Mesenchymal stem cell (in vitro differentiated cells and primary cell): Measurements from ENCODE around the gene AMIGO3.

Source experiments
- DNase-seq: peaks from one replicate; pipeline ENCODE4 v3.0.0-alpha.2; 2013
- H2AFZ ChIP-seq: one replicate; pipeline ENCODE4 v1.6.1; 2013; ENCODE audit warnings: low read depth, mild to moderate bottlenecking, control low read depth, inconsistent platforms, low read length, moderate library complexity
- H2AK5ac ChIP-seq: 2 replicates; pipeline ENCODE4 v1.6.1; 2013; ENCODE audit warnings: low read length, moderate library complexity, mild to moderate bottlenecking, inconsistent platforms; ENCODE audit not compliant: severe bottlenecking
- H2BK120ac ChIP-seq: one replicate; pipeline ENCODE4 v1.6.1; 2013; ENCODE audit warnings: low read depth, mild to moderate bottlenecking, inconsistent platforms, low read length, moderate library complexity
- H2BK12ac ChIP-seq, 2 experiments: one replicate each; pipeline ENCODE4 v1.6.1; 2013; ENCODE audit warnings: inconsistent platforms in 2 of 2, low read length in 2 of 2, mild to moderate bottlenecking in 2 of 2, moderate library complexity in 2 of 2, control low read depth in 1 of 2
- H2BK15ac ChIP-seq: one replicate; pipeline ENCODE4 v1.6.1; 2013; ENCODE audit warnings: mild to moderate bottlenecking, low read depth, inconsistent platforms; ENCODE audit not compliant: poor library complexity, severe bottlenecking
- H2BK5ac ChIP-seq: 2 replicates; pipeline ENCODE4 v1.6.1; 2013; ENCODE audit warnings: low read depth, mild to moderate bottlenecking, low read length, control low read depth, inconsistent platforms; ENCODE audit not compliant: poor library complexity, severe bottlenecking
- H3K14ac ChIP-seq, 2 experiments: one replicate each; pipeline ENCODE4 v1.6.1; 2013; ENCODE audit warnings: inconsistent platforms in 2 of 2, low read length in 2 of 2, control low read depth in 1 of 2, mild to moderate bottlenecking in 1 of 2, moderate library complexity in 1 of 2
- H3K18ac ChIP-seq, 2 experiments: one replicate each; pipeline ENCODE4 v1.6.1; 2013; ENCODE audit warnings: inconsistent platforms in 2 of 2, low read length in 2 of 2, control low read depth in 1 of 2, low read depth in 1 of 2, mild to moderate bottlenecking in 1 of 2
- H3K23ac ChIP-seq, 2 experiments: one replicate each; pipeline ENCODE4 v1.6.1; 2013; ENCODE audit warnings: inconsistent platforms in 2 of 2, low read length in 2 of 2, mild to moderate bottlenecking in 2 of 2, moderate library complexity in 2 of 2, control low read depth in 1 of 2
- H3K27ac ChIP-seq: 2 replicates; pipeline ENCODE4 v1.5.1; 2013; ENCODE audit warnings: mild to moderate bottlenecking, moderate library complexity, low read length, control low read depth, inconsistent platforms; ENCODE audit not compliant: poor library complexity, severe bottlenecking
- H3K27me3 ChIP-seq, 2 experiments: 2 replicates each; pipeline versions ENCODE4 v1.6.1 to v1.7.0; 2013; ENCODE audit warnings: low read length in 2 of 2, mild to moderate bottlenecking in 2 of 2, moderate library complexity in 2 of 2, control low read depth in 1 of 2, inconsistent platforms in 1 of 2; ENCODE audit not compliant: control insufficient read depth in 1 of 2, insufficient read depth in 1 of 2
- H3K36me3 ChIP-seq, 2 experiments: 2 replicates each; pipeline versions ENCODE4 v1.6.1 to v1.7.0; 2013; ENCODE audit warnings: low read length in 2 of 2, control low read depth in 1 of 2, inconsistent platforms in 1 of 2, low read depth in 1 of 2, mild to moderate bottlenecking in 1 of 2; ENCODE audit not compliant: insufficient read depth in 2 of 2, control insufficient read depth in 1 of 2
- H3K4ac ChIP-seq, 2 experiments: one replicate each; pipeline ENCODE4 v1.6.1; 2013; ENCODE audit warnings: inconsistent platforms in 2 of 2, low read length in 2 of 2, mild to moderate bottlenecking in 2 of 2, moderate library complexity in 2 of 2, control low read depth in 1 of 2, low read depth in 1 of 2
- H3K4me1 ChIP-seq: 2 replicates; pipeline ENCODE4 v1.6.1; 2013; ENCODE audit warnings: low read depth, low read length, control low read depth; ENCODE audit not compliant: control insufficient read depth, insufficient read depth
- H3K4me2 ChIP-seq: 2 replicates; pipeline ENCODE4 v1.6.1; 2013; ENCODE audit warnings: low read length, mild to moderate bottlenecking, inconsistent platforms; ENCODE audit not compliant: poor library complexity, severe bottlenecking
- H3K4me3 ChIP-seq, 2 experiments: 2 replicates each; pipeline versions ENCODE4 v1.5.1 to v1.7.0; 2013; ENCODE audit warnings: low read length in 2 of 2, mild to moderate bottlenecking in 2 of 2, control low read depth in 1 of 2, low read depth in 1 of 2; ENCODE audit not compliant: insufficient read depth in 1 of 2
- H3K79me1 ChIP-seq: replicated peaks from 2 replicates; pipeline ENCODE4 v1.6.1; 2013; ENCODE audit warnings: mild to moderate bottlenecking, control low read depth, low read length, inconsistent platforms; ENCODE audit not compliant: poor library complexity, severe bottlenecking
- H3K9ac ChIP-seq: 2 replicates; pipeline ENCODE4 v1.7.0; 2013; ENCODE audit warnings: mild to moderate bottlenecking, low read length, moderate library complexity
- H3K9me3 ChIP-seq: 2 replicates; pipeline ENCODE4 v1.7.0; 2013; ENCODE audit warnings: mild to moderate bottlenecking, low read length; ENCODE audit not compliant: control insufficient read depth
- H4K8ac ChIP-seq: one replicate; pipeline ENCODE4 v1.6.1; 2013; ENCODE audit warnings: inconsistent platforms, mild to moderate bottlenecking, low read length, moderate library complexity
- H4K91ac ChIP-seq: one replicate; pipeline ENCODE4 v1.6.1; 2013; ENCODE audit warnings: mild to moderate bottlenecking, low read length, inconsistent platforms
- whole genome bisulfite sequencing: methylation state at CpG from one replicate; pipeline ENCODE4 v1.1.7; 2013; ENCODE audit warnings: mixed read lengths; 5-methylcytosine and 5-hydroxymethylcytosine counted together

AMIGO3 gene

GRCh38 chr3:49732597-49732996 lies 13.1 kb upstream of the AMIGO3 start:
- H3K27me3 ChIP-seq = no peaks in the 10 kb centered on the region
- H3K4me1 ChIP-seq = no peaks in the 10 kb centered on the region
- no peak overlapping the region for H2BK12ac ChIP-seq
- H3K18ac ChIP-seq = no peak overlapping the region
- no peak overlapping the region for H3K4me2 ChIP-seq
- H3K4ac ChIP-seq = no peak overlapping the region
- no peak for DNase-seq
- H4K8ac ChIP-seq = no peak overlapping the region
- no peak overlapping the region for H2BK15ac ChIP-seq
- peaks cover 37% of the 10 kb centered on the region for H3K79me1 ChIP-seq
- H3K9ac ChIP-seq = no peak overlapping the region
- no peaks in the 10 kb centered on the region for H3K9me3 ChIP-seq
- no peak overlapping the region for H3K23ac ChIP-seq
- H2AFZ ChIP-seq = no peak overlapping the region
- 98% methylated on average over 11 of the region's 11 CpGs for WGBS
- no peak overlapping the region for H2BK120ac ChIP-seq
- no peak overlapping the region for H2AK5ac ChIP-seq
- no peak overlapping the region for H3K4me3 ChIP-seq
- H3K27ac ChIP-seq = no peak overlapping the region
- no peak overlapping the region for H3K14ac ChIP-seq
- H4K91ac ChIP-seq = no peak overlapping the region
- H3K36me3 ChIP-seq = peaks cover 54 to 81% of the 10 kb centered on the region in 2 experiments
- H2BK5ac ChIP-seq = no peak overlapping the region

DNA sequence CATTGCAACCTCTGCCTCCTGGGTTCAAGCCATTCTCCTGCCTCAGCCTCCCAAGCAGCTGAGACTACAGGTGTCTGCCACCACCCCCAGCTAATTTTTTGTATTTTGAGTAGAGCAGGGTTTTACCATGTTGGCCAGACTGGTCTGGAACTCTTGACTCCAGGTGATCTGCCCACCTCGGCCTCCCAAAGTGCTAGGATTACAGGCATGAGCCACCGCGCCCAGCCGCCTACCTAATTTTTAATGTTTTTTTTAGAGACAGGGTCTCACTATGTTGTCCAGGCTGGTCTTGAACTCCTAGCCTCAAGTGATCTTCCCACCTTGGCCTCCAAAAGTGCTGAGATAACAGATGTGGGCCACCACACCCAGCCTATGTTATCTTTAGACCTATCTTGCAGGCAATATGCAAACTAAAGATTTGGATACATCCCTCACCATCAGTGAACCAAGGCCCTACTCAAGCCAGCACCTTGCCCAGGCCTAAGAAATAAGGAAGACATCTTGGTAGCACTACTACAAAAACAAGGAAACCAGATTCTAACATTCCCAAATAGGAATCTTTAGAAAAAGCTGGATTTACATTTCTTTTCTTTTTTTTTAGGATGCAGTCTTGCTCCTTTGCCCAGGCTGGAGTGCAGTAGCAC lies 10.6 kb upstream of the AMIGO3 start:
- Histone ChIP-seq H3K4ac (no peak overlapping the region), H3K4me1 (no peaks in the 10 kb centered on the region), H3K23ac (no peak overlapping the region), H3K9me3 (no peaks in the 10 kb centered on the region), H4K8ac (no peak overlapping the region), H2BK120ac (no peak overlapping the region), H3K79me1 (peaks cover 39% of the 10 kb centered on the region), H3K4me3 (no peak overlapping the region), H3K27me3 (no peaks in the 10 kb centered on the region), H2BK15ac (no peak overlapping the region), H3K36me3 (peaks cover 61 to 87% of the 10 kb centered on the region in 2 experiments), H4K91ac (no peak overlapping the region), H2BK5ac (no peak overlapping the region), H2AK5ac (no peak overlapping the region), H3K4me2 (no peak overlapping the region), H2AFZ (no peak overlapping the region), H3K9ac (no peak overlapping the region), H3K18ac (no peak overlapping the region), H2BK12ac (no peak overlapping the region), H3K27ac (no peak overlapping the region), H3K14ac (no peak overlapping the region)
- no peak for DNase-seq
- 100% methylated on average over 4 of the region's 4 CpGs for WGBS

- no peak overlapping the region for H3K14ac ChIP-seq
- no peak overlapping the region for H2AFZ ChIP-seq
- no peak overlapping the region for H2AK5ac ChIP-seq
- H3K9ac ChIP-seq = no peak overlapping the region
- no peak overlapping the region for H3K18ac ChIP-seq
- H3K36me3 ChIP-seq = peaks cover 60 to 71% of the 10 kb centered on the region in 2 experiments
- H3K79me1 ChIP-seq = peaks cover 37% of the 10 kb centered on the region
- H3K27me3 ChIP-seq = no peaks in the 10 kb centered on the region
- peaks cover 10% of the 10 kb centered on the region for H3K4me1 ChIP-seq
- no peak overlapping the region for H3K4me2 ChIP-seq
- no peak overlapping the region for H3K27ac ChIP-seq
- no peak overlapping the region for H4K91ac ChIP-seq
- H3K4me3 ChIP-seq = no peak overlapping the region
- no peak overlapping the region for H2BK15ac ChIP-seq
- no peak overlapping the region for H2BK120ac ChIP-seq
- no peaks in the 10 kb centered on the region for H3K9me3 ChIP-seq
- no peak for DNase-seq
- H4K8ac ChIP-seq = no peak overlapping the region
- H3K4ac ChIP-seq = no peak overlapping the region
- H2BK12ac ChIP-seq = no peak overlapping the region
- WGBS = 96% methylated on average over 15 of the region's 15 CpGs
- no peak overlapping the region for H2BK5ac ChIP-seq
- no peak overlapping the region for H3K23ac ChIP-seq
Observed at GRCh38 chr3:49727924-49728361, 8.5 kb upstream of the AMIGO3 start.

- no peak overlapping the region for H2AFZ ChIP-seq
- no peak overlapping the region for H4K8ac ChIP-seq
- no peak overlapping the region for H3K18ac ChIP-seq
- no peaks in the 10 kb centered on the region for H3K9me3 ChIP-seq
- no peak overlapping the region for H3K4ac ChIP-seq
- H3K4me2 ChIP-seq = no peak overlapping the region
- no peak overlapping the region for H2BK12ac ChIP-seq
- no peak overlapping the region for H3K9ac ChIP-seq
- H2AK5ac ChIP-seq = no peak overlapping the region
- peaks cover 60 to 69% of the 10 kb centered on the region in 2 experiments for H3K36me3 ChIP-seq
- 96% methylated on average over 19 of the region's 19 CpGs for WGBS
- no peak overlapping the region for H3K27ac ChIP-seq
- peaks cover 16% of the 10 kb centered on the region for H3K4me1 ChIP-seq
- H3K79me1 ChIP-seq = peaks cover 36% of the 10 kb centered on the region
- no peak overlapping the region for H2BK5ac ChIP-seq
- H3K23ac ChIP-seq = no peak overlapping the region
- no peaks in the 10 kb centered on the region for H3K27me3 ChIP-seq
- H2BK120ac ChIP-seq = no peak overlapping the region
- no peak overlapping the region for H3K14ac ChIP-seq
- no peak overlapping the region for H2BK15ac ChIP-seq
- DNase-seq = no peak
- no peak overlapping the region for H4K91ac ChIP-seq
- no peak overlapping the region for H3K4me3 ChIP-seq
Observed at GRCh38 chr3:49727154-49727923, 7.9 kb upstream of the AMIGO3 start.
